ENCODE data around the gene TBC1D16. TPM values are rescaled to one million over a fixed set of nuclear protein-coding genes. Genes with fewer than 3 reads are reported as not detected.

The TBC1D16 gene
- total and polyA plus RNA-seq, 2 donors (not counting 1 experiment from before 2014, with no cell fraction given): 8.3 to 30.4 TPM

GRCh38 chr17:79993390-79994227 lies 42.1 kb downstream of the TBC1D16 start:
- H3K27ac ChIP-seq (ENCODE audit: insufficient read depth, low read length): peak overlapping the region; percentile 33
- peak; percentile 72 to 98 for DNase-seq (ENCODE audit: low read depth in 2 of 2)
- H3K4me2 ChIP-seq (ENCODE audit: extremely low read depth, insufficient read depth, low read length): no peak overlapping the region
- no peak overlapping the region for H3K9ac ChIP-seq (ENCODE audit: insufficient read depth, low read length)
- no peaks in the 10 kb centered on the region for H3K79me2 ChIP-seq (ENCODE audit: control insufficient read depth, insufficient read depth, low read length)
- H3K4me1 ChIP-seq (ENCODE audit: control insufficient read depth, extremely low read depth, insufficient read depth, low read length): peaks cover 18% of the 10 kb centered on the region
- H4K20me1 ChIP-seq (ENCODE audit: control insufficient read depth, extremely low read depth, insufficient read depth, low read length): no peaks in the 10 kb centered on the region
- H3K4me3 ChIP-seq (replicated peaks in 1 of 4; ENCODE audit: control extremely low read depth in 1 of 4, insufficient read depth in 1 of 4, low read depth in 3 of 4, low read length in 4 of 4): peak overlapping the region in 1 of 4 experiments; percentile 25
- no peaks in the 10 kb centered on the region for H3K27me3 ChIP-seq (ENCODE audit: control insufficient read depth, insufficient read depth, low read length)
- no peaks in the 10 kb centered on the region for H3K9me3 ChIP-seq (ENCODE audit: control insufficient read depth, insufficient read depth, low read depth, low read length)
- no peak overlapping the region for H2AFZ ChIP-seq (ENCODE audit: low read length)
- TF ChIP-seq EZH2 (IDR thresholded peaks at IDR 0.05; ENCODE audit: low read length, missing control alignments): no peak
- TF ChIP-seq CTCF (conservative IDR thresholded peaks at IDR 0.05 in 1 of 2, IDR thresholded peaks at IDR 0.05 in 1 of 2; ENCODE audit: low read depth in 1 of 2, low read length in 2 of 2): no peak
- H3K36me3 ChIP-seq (ENCODE audit: control insufficient read depth, insufficient read depth, low read length): no peaks in the 10 kb centered on the region

GRCh38 chr17:79992649-79993389 lies 42.9 kb downstream of the TBC1D16 start:
- Histone ChIP-seq H3K79me2 (ENCODE audit: control insufficient read depth, insufficient read depth, low read length) (no peaks in the 10 kb centered on the region), H3K36me3 (ENCODE audit: control insufficient read depth, insufficient read depth, low read length) (no peaks in the 10 kb centered on the region), H3K4me2 (ENCODE audit: extremely low read depth, insufficient read depth, low read length) (peak overlapping the region; percentile 82), H3K4me3 (replicated peaks in 1 of 4; ENCODE audit: control extremely low read depth in 1 of 4, insufficient read depth in 1 of 4, low read depth in 3 of 4, low read length in 4 of 4) (peak overlapping the region in 2 of 4 experiments; percentile 28 to 55), H3K27me3 (ENCODE audit: control insufficient read depth, insufficient read depth, low read length) (no peaks in the 10 kb centered on the region), H3K4me1 (ENCODE audit: control insufficient read depth, extremely low read depth, insufficient read depth, low read length) (peaks cover 22% of the 10 kb centered on the region), H4K20me1 (ENCODE audit: control insufficient read depth, extremely low read depth, insufficient read depth, low read length) (no peaks in the 10 kb centered on the region), H2AFZ (ENCODE audit: low read length) (no peak overlapping the region), H3K9me3 (ENCODE audit: control insufficient read depth, insufficient read depth, low read depth, low read length) (no peaks in the 10 kb centered on the region), H3K27ac (ENCODE audit: insufficient read depth, low read length) (peak overlapping the region; percentile 33), H3K9ac (ENCODE audit: insufficient read depth, low read length) (no peak overlapping the region)
- TF ChIP-seq EZH2 (IDR thresholded peaks at IDR 0.05; ENCODE audit: low read length, missing control alignments): no peak
- TF ChIP-seq CTCF (conservative IDR thresholded peaks at IDR 0.05 in 1 of 2, IDR thresholded peaks at IDR 0.05 in 1 of 2; ENCODE audit: low read depth in 1 of 2, low read length in 2 of 2): no peak
- no peak for DNase-seq (ENCODE audit: low read depth in 2 of 2)
